Measurements from ENCODE around the gene AQP3. TPM values are rescaled to one million over a fixed set of nuclear protein-coding genes. Genes with fewer than 3 reads are reported as not detected.
"Not testable (repeated sequence)": the region's sequence is repeated elsewhere in the genome, so short reads cannot be mapped to it uniquely, and the experiment has no call there.

AQP3 gene
- total RNA-seq, 2 experiments from 2014 or later: 16.0 to 30.6 TPM

GRCh38 chr9:33395159-33395879, 52.1 kb downstream of the AQP3 start:
- POLR2A ChIA-PET; H3K9me3 ChIP-seq (ENCODE audit: low read length); BruUV-seq (replicated peaks); H3K4me1 ChIP-seq (ENCODE audit: insufficient read depth, low read length, poor library complexity, severe bottlenecking); H3K36me3 ChIP-seq (ENCODE audit: insufficient read depth, low read length); CTCF ChIA-PET (ENCODE audit: unreplicated experiment); H3K9me2 ChIP-seq (ENCODE audit: insufficient read depth, low read length); H3K4me3 ChIP-seq (ENCODE audit: low read depth, low read length, poor library complexity, severe bottlenecking); H4K20me1 ChIP-seq (ENCODE audit: insufficient read depth, low read length); H3K27ac ChIP-seq (ENCODE audit: low read depth, low read length, poor library complexity, severe bottlenecking); DNase-seq (ENCODE audit: low spot score); H3K79me2 ChIP-seq (ENCODE audit: insufficient read depth, low read depth, low read length); H2AFZ ChIP-seq (ENCODE audit: low read length); intact Hi-C loops (cut with micrococcal nuclease; ENCODE audit: unreplicated experiment); H3K4me2 ChIP-seq (ENCODE audit: low read length): not testable (repeated sequence)

DNA sequence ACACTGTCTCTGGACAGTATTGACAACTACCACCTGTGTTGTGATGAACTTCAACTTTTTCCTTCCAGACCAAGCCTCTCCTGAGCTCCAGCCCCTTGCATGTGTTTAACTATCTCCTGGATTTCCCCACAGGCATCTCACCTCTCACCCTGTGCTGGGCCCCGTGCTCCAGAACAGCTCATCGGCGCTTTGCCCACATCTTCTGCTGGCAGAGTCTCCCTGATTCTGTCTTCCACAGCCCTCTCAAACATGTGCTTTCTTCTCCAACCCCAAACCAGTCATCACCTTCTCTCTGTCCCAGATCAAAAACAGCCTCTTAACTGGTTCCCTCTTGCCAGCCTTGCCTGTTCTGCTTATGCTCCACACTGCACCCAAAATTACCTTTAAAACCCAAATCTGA, 53.4 kb downstream of the AQP3 start:
- H3K27ac ChIP-seq (ENCODE audit: low read depth, low read length, poor library complexity, severe bottlenecking); H3K36me3 ChIP-seq (ENCODE audit: insufficient read depth, low read length); H3K9me2 ChIP-seq (ENCODE audit: insufficient read depth, low read length); DNase-seq (ENCODE audit: low spot score); H3K4me3 ChIP-seq (ENCODE audit: low read depth, low read length, poor library complexity, severe bottlenecking); H3K9me3 ChIP-seq (ENCODE audit: low read length); intact Hi-C loops (cut with micrococcal nuclease; ENCODE audit: unreplicated experiment); H3K79me2 ChIP-seq (ENCODE audit: insufficient read depth, low read depth, low read length); H3K4me2 ChIP-seq (ENCODE audit: low read length); CTCF ChIA-PET (ENCODE audit: unreplicated experiment); H3K4me1 ChIP-seq (ENCODE audit: insufficient read depth, low read length, poor library complexity, severe bottlenecking); H2AFZ ChIP-seq (ENCODE audit: low read length); H4K20me1 ChIP-seq (ENCODE audit: insufficient read depth, low read length); BruUV-seq (replicated peaks): not testable (repeated sequence)
- POLR2A ChIA-PET: interaction anchor here (0.6 kb wide), 1 partner anchor 108 kb away, joined by 4 read pairs; no protein-coding TSS in a partner anchor

DNA sequence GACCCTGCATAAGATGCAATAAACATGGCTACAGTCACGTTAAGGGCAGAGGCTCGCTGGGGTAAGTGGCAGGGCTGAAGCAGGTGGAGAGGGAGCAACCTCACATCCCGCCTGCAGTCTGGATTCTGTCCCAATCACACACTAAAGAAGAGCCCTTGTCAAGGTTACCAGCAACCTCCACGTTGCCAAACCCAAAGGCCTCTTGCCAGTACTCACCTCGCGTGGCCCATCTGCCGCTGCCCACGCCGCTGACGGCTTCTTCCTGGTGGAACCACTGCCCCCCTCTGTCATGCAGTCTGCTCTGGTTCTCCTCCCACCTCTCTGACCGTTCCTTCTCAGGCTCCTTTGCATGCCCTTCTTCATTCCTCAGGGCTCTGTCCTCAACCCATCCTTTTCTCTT, 53.8 kb downstream of the AQP3 start:
- no peak overlapping the region for H3K27ac ChIP-seq (ENCODE audit: low read depth, low read length, poor library complexity, severe bottlenecking)
- no peak for DNase-seq (ENCODE audit: low spot score)
- CTCF ChIA-PET (ENCODE audit: unreplicated experiment): no interaction called here
- POLR2A ChIA-PET: interaction anchor here (0.6 kb wide), 1 partner anchor 49 kb away, joined by 4 read pairs; no protein-coding TSS in a partner anchor
- no peaks in the 10 kb centered on the region for H3K36me3 ChIP-seq (ENCODE audit: insufficient read depth, low read length)
- BruUV-seq (replicated peaks): no TSS peak
- no peaks in the 10 kb centered on the region for H3K9me2 ChIP-seq (ENCODE audit: insufficient read depth, low read length)
- TF ChIP-seq, protein P1, sequence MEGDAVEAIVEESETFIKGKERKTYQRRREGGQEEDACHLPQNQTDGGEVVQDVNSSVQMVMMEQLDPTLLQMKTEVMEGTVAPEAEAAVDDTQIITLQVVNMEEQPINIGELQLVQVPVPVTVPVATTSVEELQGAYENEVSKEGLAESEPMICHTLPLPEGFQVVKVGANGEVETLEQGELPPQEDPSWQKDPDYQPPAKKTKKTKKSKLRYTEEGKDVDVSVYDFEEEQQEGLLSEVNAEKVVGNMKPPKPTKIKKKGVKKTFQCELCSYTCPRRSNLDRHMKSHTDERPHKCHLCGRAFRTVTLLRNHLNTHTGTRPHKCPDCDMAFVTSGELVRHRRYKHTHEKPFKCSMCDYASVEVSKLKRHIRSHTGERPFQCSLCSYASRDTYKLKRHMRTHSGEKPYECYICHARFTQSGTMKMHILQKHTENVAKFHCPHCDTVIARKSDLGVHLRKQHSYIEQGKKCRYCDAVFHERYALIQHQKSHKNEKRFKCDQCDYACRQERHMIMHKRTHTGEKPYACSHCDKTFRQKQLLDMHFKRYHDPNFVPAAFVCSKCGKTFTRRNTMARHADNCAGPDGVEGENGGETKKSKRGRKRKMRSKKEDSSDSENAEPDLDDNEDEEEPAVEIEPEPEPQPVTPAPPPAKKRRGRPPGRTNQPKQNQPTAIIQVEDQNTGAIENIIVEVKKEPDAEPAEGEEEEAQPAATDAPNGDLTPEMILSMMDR (conservative IDR thresholded peaks at IDR 0.05; ENCODE audit: low read length): no peak
- no peak for TF ChIP-seq EZH2phosphoT487 (IDR thresholded peaks at IDR 0.05; ENCODE audit: borderline replicate concordance, low read depth, low read length)
- H3K4me1 ChIP-seq (ENCODE audit: insufficient read depth, low read length, poor library complexity, severe bottlenecking): no peaks in the 10 kb centered on the region
- no peak overlapping the region for H3K4me2 ChIP-seq (ENCODE audit: low read length)
- no peaks in the 10 kb centered on the region for H3K9me3 ChIP-seq (ENCODE audit: low read length)
- H2AFZ ChIP-seq (ENCODE audit: low read length): no peak overlapping the region
- intact Hi-C loops (cut with micrococcal nuclease; ENCODE audit: unreplicated experiment): no loop called here
- H3K4me3 ChIP-seq (ENCODE audit: low read depth, low read length, poor library complexity, severe bottlenecking): no peak overlapping the region
- H3K79me2 ChIP-seq (ENCODE audit: insufficient read depth, low read depth, low read length): no peaks in the 10 kb centered on the region
- no peaks in the 10 kb centered on the region for H4K20me1 ChIP-seq (ENCODE audit: insufficient read depth, low read length)

DNA sequence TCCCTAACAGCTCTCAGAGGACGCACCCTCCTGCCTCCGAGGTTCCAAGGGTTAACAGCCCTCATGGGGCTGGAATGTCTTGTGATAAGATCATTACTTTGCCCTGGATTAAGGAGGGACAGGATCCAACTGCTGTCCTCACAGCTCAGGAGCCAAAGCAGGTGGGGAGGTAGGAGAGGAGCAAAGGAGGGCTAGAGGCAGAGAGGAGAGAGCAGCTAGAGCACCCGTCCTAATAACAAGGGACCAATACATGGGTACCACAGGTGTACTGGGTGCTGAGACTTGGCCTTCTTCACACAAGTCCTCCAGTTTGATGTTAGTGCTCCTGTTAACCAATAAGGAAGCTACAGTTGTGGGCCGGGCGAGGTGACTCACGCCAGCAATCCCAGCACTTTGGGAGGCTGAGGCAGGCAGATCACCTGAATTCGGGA, 54.8 kb downstream of the AQP3 start:
- H3K36me3 ChIP-seq (ENCODE audit: insufficient read depth, low read length); DNase-seq (ENCODE audit: low spot score); H3K4me3 ChIP-seq (ENCODE audit: low read depth, low read length, poor library complexity, severe bottlenecking); H3K79me2 ChIP-seq (ENCODE audit: insufficient read depth, low read depth, low read length); BruUV-seq (replicated peaks); H3K4me2 ChIP-seq (ENCODE audit: low read length); H4K20me1 ChIP-seq (ENCODE audit: insufficient read depth, low read length); H2AFZ ChIP-seq (ENCODE audit: low read length); H3K27ac ChIP-seq (ENCODE audit: low read depth, low read length, poor library complexity, severe bottlenecking); H3K4me1 ChIP-seq (ENCODE audit: insufficient read depth, low read length, poor library complexity, severe bottlenecking); H3K9me3 ChIP-seq (ENCODE audit: low read length); POLR2A ChIA-PET; CTCF ChIA-PET (ENCODE audit: unreplicated experiment); H3K9me2 ChIP-seq (ENCODE audit: insufficient read depth, low read length); intact Hi-C loops (cut with micrococcal nuclease; ENCODE audit: unreplicated experiment): not testable (repeated sequence)

Small RNA genes within 50 kb of the gene (microRNA-seq; reads per million reads assigned to microRNA genes)
- gene MIR6851 (ENCODE audit: borderline replicate concordance): 3.0 reads per million

Small RNA genes within 50 kb of the gene (small RNA-seq; reads per million reads assigned to genes)
- gene AL356218.2 (not detected), gene MIR6851 (not detected)

Other genes starting within 250 kb of the AQP3 start
- gene SPINK4, start 207.4 kb downstream of the AQP3 start, total RNA-seq (2014; rRNA removed; shearing (Covaris generic)): 0.51 TPM in 1 of 2 replicates, not detected in the other
- not detected in 2 replicates for gene SPINK4, start 207.4 kb downstream of the AQP3 start, total RNA-seq (2022)
- 48.1 and 68.3 TPM in 2 replicates for gene BAG1, start 182.9 kb downstream of the AQP3 start, total RNA-seq (2014; rRNA removed; shearing (Covaris generic))
- gene BAG1, start 182.9 kb downstream of the AQP3 start, total RNA-seq (2022): 69.6 and 86.0 TPM in 2 replicates
- gene CHMP5, start 182.5 kb downstream of the AQP3 start, total RNA-seq (2014; rRNA removed; shearing (Covaris generic)): 31.2 and 39.7 TPM in 2 replicates
- gene CHMP5, start 182.5 kb downstream of the AQP3 start, total RNA-seq (2022): 50.1 and 51.5 TPM in 2 replicates
- 32.3 and 35.8 TPM in 2 replicates for gene NFX1, start 157.1 kb downstream of the AQP3 start, total RNA-seq (2014; rRNA removed; shearing (Covaris generic))
- 53.9 and 58.3 TPM in 2 replicates for gene NFX1, start 157.1 kb downstream of the AQP3 start, total RNA-seq (2022)
- not detected in 2 replicates for gene AQP7, start 45.0 kb downstream of the AQP3 start, total RNA-seq (2014; rRNA removed; shearing (Covaris generic))
- 1.4 and 2.2 TPM in 2 replicates for gene AQP7, start 45.0 kb downstream of the AQP3 start, total RNA-seq (2022)
- gene NOL6, start 26.3 kb upstream of the AQP3 start, total RNA-seq (2014; rRNA removed; shearing (Covaris generic)): 26.4 and 28.8 TPM in 2 replicates
- gene NOL6, start 26.3 kb upstream of the AQP3 start, total RNA-seq (2022): 23.8 and 30.9 TPM in 2 replicates
- gene ANKRD18B, start 76.7 kb upstream of the AQP3 start, total RNA-seq (2014; rRNA removed; shearing (Covaris generic)): not detected in 2 replicates
- not detected in 2 replicates for gene ANKRD18B, start 76.7 kb upstream of the AQP3 start, total RNA-seq (2022)

Measured in OCI-LY7 (cell line).